ENCODE results near the gene ZNF562. TPM values are rescaled to one million over a fixed set of nuclear protein-coding genes. Genes with fewer than 3 reads are reported as not detected.
A peak's percentile ranks its signal among the peaks of the same experiment; 100 is the strongest.
"Not testable (repeated sequence)": the region's sequence is repeated elsewhere in the genome, so short reads cannot be mapped to it uniquely, and the experiment has no call there.

The ZNF562 gene
- 10 to 100 TPM; 19.9 to 27.2 (median 26.4) TPM for polyA plus RNA-seq (ENCODE audit: insufficient read length in 3 of 3)
- long read RNA-seq, donor 1: 0 reads
- long read RNA-seq, donor 2: 0 reads
- long read RNA-seq, donor 3, partial matches to known transcripts: 0 of 2 reads
- long read RNA-seq, donor 3, other reads (novel, unspliced or antisense): 0 of 2 reads
- long read RNA-seq, donor 4, partial matches to known transcripts: 0 of 2 reads
- long read RNA-seq, donor 4, other reads (novel, unspliced or antisense): 0 of 2 reads
- long read RNA-seq, donor 5, partial matches to known transcripts: 0 of 2 reads
- long read RNA-seq, donor 5, other reads (novel, unspliced or antisense): 0 of 2 reads
- long read RNA-seq, donor 6, partial matches to known transcripts: 0 of 2 reads
- long read RNA-seq, donor 6, other reads (novel, unspliced or antisense): 0 of 2 reads
- long read RNA-seq, donor 7, partial matches to known transcripts: 0 of 2 reads
- long read RNA-seq, donor 7, other reads (novel, unspliced or antisense): 0 of 2 reads
- long read RNA-seq, donor 8: 0 reads
- long read RNA-seq, donor 9, partial matches to known transcripts: 0 of 5 reads
- long read RNA-seq, donor 9, other reads (novel, unspliced or antisense): 0 of 5 reads
- long read RNA-seq, donor 10, partial matches to known transcripts: 0 of 1 reads
- long read RNA-seq, donor 10, other reads (novel, unspliced or antisense): 0 of 1 reads
- long read RNA-seq, donor 11: 0 reads
- long read RNA-seq, donor 12, partial matches to known transcripts: 0 of 4 reads
- long read RNA-seq, donor 12, other reads (novel, unspliced or antisense): 0 of 4 reads
- long read RNA-seq, donor 13: 0 reads
- long read RNA-seq, donor 14: 0 reads
- long read RNA-seq, donor 15: 0 reads
- long read RNA-seq, donor 16: 0 reads

DNA sequence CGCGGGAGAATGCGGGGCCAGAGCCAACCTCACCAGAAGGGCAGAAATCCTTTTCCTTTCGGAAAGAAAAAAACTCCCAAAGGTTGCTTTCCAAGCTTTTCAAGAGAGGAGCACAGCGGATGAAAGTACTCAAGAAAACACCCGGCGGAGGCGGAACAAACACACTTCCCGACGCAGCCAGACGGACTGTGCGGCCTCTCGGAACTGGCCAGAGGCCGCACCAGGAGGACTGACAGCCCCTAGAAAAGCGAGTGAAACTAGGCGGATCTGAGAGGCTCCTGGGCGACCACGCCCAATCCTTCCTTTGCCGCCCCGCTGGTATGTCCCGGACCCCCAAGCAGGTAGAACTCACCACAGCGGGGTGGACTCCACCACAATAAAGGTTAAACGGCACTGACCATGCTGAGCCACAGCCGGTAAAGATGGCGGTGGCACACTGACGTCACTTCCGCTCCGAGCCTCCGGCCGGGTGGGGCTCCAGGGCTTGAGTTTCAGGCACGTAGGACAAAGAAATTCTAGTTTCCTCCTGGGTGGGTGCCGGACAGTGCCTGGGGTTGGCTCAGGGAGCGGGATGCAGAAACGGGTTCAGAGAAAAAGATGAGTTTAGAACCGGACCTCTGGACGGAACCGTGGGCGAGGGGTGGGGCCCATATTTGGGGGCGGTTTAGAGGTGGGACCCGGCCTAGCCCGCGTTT lies at the start of gene ZNF562:
TSS of gene ZNF562 (minus strand) at position 438 of the 695 bp plus-strand sequence. CDS start 14,356 bp downstream, outside the sequence.
- DNase-seq: peak; percentile 93

DNA sequence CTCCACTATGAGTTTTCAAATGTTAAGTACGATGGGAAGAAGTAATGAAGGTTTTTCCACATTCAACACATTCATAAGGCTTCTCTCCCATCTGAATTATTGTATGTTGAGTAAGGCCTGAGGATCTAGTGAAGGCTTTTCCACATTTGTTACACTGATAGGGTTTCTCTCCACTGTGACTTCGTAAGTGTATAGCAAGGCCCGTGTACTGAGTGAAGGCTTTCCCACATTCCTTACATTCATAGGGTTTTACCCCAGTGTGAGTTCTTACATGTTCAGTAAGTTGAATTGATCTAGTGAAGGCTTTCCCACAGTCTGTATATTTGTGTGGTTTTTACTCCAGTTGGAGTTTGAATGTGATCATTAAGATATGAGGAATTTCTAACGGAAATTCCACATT lies 49.3 kb upstream of the ZNF562 start:
- DNase-seq: no peak

DNA sequence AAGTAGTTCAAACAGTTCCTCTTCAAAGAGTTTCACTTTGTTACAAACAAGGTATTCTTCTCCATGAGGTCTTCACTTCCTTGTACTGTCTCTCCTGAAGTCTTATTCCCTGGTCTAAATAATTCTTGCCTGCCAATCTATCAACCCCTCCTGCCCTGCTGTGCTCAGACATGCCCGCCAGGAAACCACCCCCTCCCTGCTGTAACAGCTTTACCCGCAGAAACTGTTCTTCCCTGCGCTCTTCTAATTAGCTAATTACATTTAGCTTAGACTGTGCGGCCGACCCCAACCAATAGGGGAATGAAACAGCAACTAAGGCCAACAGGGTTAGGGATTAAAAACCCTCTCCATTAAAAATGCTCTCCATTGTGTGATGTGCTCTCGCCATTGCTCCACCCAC lies 47.0 kb upstream of the ZNF562 start:
- no peak for DNase-seq

DNA sequence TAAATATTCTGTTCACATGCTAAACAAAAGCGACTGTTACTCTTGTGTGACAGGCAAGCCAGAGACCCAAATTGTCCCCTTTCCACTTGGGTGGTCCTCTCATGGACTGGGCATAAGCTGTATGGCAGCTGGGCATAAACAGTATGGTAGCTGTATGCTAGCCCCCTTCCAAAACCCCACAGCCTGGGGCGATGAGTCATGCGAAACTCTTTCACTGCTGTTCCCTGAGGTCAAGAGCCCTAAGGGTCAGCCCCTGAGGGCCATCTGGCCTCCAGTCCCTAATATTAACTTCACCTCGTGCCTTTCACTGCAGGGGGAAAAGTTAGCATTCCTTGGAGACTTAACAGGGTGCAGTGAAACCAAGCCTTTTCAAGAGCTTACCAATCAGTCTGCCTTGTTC lies 45.6 kb upstream of the ZNF562 start:
- no peak for DNase-seq

DNA sequence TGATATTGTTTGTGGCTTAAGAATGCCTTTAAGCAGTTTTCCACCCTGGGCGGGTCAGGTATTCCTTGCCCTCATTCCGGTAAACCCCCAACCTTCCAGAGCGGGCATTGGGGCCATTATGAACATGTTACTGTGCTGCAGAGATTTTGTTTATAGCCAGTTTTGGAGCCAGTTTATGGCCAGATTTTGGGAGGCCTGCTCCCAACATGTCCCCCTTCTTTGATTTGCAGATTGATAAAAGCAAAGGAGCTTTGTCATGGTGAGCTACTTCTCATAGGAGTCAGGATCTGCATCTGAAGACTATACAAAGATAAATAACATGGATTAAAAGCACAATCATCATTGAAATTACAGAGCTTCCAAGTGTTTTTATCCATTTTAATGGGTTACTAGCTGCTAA lies 36.9 kb upstream of the ZNF562 start:
- no peak for DNase-seq

DNA sequence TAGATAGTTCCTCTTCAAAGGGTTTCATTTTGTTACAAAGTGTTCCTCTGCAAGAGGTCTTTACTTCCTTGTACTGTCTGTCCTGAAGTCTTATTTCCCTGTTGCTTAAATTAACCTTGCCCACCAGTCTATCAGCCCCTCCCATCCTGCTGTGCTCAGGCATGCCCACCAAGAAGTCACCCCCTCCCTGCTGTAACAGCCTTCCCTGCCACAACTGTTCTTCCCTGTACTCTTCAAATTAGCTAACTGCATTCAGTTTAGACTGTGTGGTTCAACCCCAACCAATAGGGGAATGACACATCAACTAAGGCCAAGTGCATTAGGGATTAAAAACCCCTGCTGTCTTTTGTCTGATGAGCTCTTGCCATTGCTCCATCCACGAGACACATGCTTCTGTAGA lies 34.4 kb upstream of the ZNF562 start:
- DNase-seq: no peak

DNA sequence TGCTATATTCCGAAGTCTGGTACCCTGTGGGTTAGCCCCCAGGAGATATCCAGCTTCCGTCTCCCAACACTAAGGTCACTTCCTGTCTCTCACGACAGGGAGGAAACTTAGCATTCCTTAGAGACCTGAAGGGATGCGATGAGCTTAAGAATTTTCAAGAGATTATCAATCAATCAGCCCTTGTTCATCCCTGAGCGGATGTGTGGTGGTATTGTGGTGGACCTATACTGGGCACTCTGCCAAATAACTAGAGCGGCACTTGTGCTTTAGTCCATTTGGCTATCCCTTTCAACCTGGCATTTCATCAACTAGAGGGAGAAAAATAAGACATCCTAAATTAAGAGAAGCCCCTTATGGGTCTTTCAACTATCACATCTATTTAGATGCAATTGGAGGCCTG lies 30.9 kb upstream of the ZNF562 start:
- no peak for DNase-seq

DNA sequence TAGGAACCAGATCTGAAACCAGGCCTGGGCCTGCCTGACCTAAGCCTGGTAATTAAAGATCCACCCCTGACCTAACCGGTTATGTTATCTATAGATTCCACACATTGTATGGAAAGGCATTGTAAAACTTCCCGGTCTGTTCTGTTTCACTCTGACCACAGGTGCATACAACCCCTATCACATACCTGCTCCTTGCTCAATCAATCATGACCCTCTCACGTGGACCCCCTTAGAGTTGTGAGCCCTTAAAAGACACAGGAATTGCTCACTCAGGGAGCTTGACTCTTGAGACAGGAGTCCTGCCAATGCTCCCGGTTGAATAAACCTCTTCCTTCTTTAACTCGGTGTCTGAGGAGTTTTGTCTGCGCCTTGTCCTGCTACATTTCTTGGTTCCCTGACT lies 27.3 kb upstream of the ZNF562 start:
- DNase-seq: no peak

DNA sequence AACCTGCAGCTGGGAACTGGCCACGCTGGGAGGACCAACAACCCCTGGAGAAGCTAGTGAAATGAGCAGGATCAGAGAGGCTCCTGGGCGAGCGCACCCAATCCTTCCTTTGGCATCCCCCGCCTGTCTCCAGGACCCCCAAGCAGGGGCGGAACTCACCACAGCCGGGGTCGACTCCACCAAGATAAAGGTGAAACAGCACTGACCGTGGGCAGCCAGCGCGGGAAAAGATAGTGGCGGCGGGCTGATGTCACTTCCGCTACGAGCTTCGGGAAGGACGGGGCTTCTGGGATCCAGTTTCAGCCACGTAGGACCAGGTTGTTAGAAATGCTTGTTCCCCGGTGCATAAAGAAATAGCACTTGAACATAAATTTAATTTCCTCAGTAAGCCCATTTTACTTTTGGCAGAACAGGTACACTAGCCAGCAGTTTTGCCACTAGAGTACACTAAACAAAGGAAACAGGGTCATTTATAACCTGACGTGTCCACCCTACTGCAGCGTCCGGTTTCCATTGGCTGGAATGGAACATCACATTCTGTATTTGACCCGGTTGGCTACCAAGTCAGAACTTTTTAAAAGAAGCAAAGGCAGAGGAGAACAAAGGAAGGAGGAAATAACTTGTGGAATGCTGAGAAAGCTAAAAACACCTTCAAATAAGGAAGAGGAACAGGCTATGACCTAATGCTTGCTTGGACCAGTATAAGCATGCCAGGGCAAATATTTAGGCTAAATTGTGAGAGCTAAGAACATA lies 25.5 kb upstream of the ZNF562 start:
- DNase-seq: no peak

DNA sequence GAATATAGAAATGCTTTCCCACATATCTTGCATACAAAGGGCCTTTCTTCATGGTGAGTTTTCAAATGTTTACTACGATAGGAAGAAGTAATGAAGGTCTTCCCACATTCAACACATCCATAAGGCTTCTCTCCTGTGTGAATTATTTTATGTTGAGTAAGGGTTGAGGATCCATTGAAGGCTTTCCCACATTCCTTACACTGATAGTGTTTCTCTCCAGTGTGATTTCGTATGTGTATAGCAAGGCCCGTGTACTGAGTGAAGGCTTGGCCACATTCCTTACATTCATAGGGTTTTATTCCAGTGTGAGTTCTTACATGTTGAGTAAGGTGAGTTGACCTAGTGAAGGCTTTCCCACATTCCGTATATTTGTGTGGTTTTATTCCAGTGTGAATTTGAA lies 15.4 kb upstream of the ZNF562 start:
- not testable (repeated sequence) for DNase-seq

DNA sequence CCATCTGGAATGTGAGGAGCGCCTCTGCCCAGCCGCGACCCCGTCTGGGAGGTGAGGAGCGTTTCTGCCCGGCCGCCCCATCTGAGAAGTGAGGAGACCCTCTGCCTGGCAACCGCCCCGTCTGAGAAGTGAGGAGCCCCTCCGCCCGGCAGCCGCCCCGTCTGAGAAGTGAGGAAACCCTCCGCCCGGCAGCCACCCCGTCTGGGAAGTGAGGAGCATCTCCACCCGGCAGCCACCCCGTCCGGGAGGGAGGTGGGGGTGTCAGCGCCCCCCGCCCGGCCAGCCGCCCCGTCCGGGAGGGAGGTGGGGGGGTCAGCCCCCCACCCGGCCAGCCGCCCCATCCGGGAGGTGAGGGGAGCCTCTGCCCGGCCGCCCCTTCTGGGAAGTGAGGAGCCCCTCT lies 5.1 kb upstream of the ZNF562 start:
- not testable (repeated sequence) for DNase-seq

DNA sequence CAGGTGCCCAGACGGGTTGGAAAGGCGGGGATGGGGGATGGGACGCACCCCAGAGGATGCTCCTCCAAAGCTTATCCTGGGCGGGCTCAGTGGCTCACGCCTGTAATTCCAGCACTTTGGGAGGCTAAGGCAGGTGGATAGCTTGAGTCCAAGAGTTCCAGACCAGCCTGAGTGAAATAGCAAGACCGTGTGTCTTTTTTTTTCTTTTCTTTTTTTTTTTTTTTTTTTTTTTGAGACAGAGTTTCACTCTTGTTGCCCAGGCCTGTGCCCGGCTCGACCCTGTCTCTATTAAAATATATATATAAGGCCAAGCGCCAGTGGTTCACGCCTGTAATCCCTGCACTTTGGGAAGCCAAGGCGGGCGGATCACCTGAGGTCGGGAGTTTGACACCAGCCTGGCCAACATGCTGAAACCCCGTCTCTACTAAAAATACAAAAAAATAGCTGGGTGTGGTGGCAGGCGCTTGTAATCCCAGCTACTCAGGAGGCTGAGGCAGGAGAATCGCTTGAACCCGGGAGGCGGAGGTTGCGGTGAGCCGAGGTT lies 530 bp upstream of the ZNF562 start:
- not testable (repeated sequence) for DNase-seq

DNA sequence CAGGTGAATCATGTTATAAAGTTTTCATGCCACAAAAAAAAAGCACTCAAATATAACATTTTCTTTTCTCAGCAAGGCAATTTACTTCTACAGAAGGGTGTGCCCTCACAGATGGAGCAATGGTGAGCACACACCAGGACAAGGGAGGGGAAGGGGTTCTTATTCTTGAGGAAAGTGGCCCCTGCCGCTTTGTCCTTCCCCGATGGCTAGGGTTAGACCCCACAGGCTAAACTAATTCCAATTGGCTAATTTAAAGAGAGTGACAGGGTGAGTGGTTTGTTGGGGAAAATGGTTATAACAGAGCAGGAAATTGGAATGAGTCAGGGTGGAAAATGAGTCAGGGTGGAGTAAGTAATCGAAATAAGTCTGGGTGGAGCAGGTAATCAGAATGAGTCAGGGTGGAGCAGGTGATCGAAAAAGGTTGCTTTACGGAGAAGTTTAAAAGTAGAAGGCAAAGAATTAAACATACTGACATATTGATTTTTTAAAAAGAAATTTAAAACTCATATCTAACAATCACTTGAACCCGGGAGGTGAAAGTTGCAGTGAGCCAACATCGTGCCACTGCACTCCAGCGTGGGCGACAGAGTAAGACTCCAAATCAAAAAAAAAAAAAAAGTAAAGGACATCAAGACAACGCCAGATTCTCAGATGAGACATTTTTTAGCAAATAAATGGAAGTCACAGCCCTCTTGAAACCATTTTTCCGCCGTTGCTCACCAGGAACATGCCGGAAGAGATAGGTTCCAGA lies 813 bp downstream of the ZNF562 start:
- DNase-seq: no peak

DNA sequence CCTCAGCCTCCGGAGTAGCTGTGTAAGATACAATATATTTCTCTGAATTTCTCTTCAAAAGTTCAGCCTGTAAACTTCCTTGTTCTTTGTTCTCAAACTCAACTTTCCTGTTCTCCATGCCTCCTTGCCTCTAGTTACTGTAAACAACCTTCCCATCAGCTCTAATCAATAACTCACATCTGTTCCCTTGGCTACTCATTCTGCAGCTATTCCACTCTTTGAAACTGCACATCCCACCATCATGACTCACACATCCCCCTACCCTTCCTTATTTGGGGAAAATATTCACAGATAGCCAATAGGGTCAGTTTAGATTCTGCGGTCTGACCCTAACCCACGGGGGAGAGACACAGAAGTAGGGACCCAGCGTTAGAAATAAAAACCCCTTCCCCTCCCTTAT lies 2.0 kb downstream of the ZNF562 start:
- no peak for DNase-seq

DNA sequence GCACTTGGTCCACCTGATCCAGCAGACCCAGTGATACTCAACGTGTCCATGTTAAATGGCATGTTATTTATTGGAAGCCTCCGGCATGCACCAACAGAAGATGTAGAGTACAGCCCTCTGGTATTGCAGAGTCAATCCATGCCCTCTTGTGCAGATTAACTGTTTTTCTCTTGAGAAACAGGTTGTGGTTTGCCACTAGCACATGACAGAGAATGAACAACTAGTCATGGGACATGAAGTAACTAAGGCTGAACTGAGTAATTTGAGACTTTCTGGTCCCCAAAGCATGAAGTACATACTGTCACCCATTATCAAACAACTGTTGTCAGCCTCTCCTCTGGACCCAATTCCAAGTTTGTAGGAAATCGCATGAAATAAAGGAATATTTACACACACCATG lies 3.2 kb downstream of the ZNF562 start:
- no peak for DNase-seq

DNA sequence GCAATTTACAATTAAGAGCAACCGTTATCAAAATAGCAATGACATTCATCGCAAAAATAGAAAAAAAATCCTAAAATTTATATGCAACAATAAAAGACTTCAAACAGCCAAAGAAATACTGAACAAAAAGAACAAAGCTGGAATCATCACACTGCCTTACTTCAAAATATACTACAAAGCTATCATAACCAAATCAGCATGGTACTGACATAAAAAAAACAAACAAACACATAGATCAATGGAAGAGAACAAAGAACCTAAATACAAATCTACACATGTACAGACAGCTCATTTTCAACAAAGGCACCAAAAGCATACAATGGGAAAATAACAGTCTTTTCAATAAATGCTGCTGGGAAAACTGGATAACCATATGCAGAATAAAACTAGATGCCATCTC lies 6.4 kb downstream of the ZNF562 start:
- DNase-seq: no peak

DNA sequence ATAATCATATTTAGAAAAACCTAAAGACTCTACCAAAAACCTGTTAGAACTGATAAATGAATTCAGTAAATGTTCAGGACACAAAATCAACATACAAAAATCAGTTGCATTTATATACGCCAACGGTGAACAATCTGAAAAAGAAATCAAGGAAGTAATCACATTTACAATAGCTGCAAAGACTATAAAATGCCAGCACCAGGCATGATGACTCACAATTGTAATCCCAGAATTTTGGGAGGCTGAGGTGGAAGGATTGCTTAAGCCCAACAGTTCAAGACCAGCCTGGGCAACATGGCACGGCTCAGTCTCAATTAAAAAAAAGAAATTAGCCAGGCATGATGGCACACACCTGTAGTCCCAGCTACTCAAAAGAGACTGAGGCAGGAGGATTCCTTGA lies 7.0 kb downstream of the ZNF562 start:
- DNase-seq: no peak

DNA sequence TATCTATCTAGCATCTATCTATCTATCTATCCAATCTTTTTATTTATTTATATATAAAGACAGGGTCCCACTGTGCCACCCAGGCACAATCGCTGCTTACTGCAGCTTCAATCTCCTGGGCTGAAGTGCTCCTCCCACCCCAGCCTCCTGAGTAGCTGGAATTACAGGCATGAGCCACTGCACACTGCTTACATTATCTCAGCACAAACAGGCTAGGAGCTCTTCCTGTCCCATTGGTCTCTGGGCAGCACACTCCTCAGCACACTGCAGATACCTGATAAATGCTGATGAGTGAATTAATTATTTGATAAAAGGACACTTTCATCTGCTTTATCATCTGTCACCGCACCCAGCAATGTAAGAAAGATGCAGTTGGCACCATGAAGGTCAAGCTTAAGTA lies 16.1 kb downstream of the ZNF562 start:
- no peak for DNase-seq

DNA sequence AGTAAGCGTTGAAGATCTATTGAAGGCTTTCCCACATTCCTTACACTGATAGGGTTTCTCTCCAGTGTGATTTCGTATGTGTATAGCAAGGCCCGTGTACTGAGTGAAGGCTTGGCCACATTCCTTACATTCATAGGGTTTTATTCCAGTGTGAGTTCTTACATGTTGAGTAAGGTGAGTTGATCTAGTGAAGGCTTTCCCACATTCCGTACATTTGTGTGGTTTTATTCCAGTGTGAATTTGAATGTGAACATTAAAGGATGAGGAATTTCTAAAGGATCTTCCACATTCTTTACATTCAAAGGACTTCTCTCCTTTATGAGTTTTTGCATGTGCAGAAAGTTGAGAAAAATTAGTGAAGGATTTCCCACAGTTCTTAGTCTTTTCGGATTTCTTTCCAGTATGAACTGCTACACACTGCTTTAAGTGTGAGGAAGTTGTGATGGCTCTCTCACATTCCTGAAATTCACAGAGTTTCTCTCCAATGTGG lies 21.8 kb downstream of the ZNF562 start:
- DNase-seq: not testable (repeated sequence)

DNA sequence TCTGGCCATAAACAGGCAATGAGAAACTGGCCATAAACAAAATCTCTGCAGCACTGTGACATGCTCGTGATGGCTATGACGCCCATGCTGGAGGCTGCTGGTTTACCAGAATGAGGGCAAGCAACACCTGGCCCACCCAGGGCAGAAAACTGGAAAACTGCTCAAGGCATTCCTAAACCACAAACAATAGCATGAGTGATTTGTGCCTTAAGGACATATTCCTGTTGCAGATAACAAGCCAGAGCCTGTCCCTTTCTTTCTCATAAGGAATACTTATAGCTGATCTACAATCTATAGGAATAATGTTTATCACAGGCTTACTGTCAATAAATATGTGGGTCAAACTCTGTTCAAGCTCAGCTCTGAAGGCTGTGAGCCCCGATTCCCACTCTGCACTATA lies 23.4 kb downstream of the ZNF562 start:
- DNase-seq: not testable (repeated sequence)
